Ovary (tissue), 3 donors: ENCODE results near the gene INPP5A.

ENCODE experiments used
- POLR2A ChIP-seq: fragments of 450-650 bp; IDR thresholded peaks from one replicate; pipeline ENCODE4 v1.6.1; 2017; ENCODE audit warnings: antibody characterized with exemption, mild to moderate bottlenecking, moderate library complexity
- TF ChIP-seq, protein P1 (sequence below), 3 donors: fragments of 450-650 bp in 2 of 3; fragments of 200-600 bp in 1 of 3; IDR thresholded peaks; one replicate each; pipeline versions ENCODE4 v1.5.1 to v1.8.0; 2016 to 2022; ENCODE audit warnings: antibody characterized with exemption in 3 of 3, mild to moderate bottlenecking in 1 of 3
- donor health status: DM: no; HTN: no; CAD: no.

DNA sequence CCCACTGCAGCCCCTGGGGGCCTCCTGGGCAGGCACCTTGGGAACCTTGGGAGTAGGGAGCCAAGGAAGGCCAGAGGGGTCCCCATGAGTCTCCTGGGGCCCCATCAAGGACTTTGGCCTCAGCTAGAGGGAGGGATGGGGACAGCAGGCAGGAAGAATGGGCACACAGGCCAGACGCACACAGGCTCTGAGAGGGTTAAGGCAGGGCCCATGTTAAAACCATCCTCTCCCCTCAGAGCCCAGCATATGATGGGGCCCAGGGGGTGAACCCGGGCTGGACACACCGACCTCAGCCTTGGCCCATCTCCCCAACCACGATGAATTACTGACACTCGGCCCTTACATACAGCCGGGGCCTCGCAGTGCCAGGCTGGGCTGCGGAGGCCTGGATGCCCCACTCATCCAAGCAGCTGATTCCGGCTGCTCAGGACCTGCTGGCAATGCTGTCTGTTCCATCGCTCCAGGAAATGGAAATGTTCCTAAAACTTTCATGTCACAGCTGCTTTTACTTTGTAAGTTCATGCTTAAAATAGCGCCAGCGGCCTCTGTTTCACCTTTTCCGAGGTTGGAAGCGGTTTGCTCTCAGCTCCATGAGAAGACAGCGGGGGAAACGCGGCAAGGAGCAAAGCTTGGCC is 17.3 kb upstream of the INPP5A start:
- TF ChIP-seq, protein P1, sequence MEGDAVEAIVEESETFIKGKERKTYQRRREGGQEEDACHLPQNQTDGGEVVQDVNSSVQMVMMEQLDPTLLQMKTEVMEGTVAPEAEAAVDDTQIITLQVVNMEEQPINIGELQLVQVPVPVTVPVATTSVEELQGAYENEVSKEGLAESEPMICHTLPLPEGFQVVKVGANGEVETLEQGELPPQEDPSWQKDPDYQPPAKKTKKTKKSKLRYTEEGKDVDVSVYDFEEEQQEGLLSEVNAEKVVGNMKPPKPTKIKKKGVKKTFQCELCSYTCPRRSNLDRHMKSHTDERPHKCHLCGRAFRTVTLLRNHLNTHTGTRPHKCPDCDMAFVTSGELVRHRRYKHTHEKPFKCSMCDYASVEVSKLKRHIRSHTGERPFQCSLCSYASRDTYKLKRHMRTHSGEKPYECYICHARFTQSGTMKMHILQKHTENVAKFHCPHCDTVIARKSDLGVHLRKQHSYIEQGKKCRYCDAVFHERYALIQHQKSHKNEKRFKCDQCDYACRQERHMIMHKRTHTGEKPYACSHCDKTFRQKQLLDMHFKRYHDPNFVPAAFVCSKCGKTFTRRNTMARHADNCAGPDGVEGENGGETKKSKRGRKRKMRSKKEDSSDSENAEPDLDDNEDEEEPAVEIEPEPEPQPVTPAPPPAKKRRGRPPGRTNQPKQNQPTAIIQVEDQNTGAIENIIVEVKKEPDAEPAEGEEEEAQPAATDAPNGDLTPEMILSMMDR (IDR thresholded peaks at IDR 0.05): no peak
- no peak for TF ChIP-seq POLR2A
